ENCODE measurements around the gene RHOBTB3.

DNA sequence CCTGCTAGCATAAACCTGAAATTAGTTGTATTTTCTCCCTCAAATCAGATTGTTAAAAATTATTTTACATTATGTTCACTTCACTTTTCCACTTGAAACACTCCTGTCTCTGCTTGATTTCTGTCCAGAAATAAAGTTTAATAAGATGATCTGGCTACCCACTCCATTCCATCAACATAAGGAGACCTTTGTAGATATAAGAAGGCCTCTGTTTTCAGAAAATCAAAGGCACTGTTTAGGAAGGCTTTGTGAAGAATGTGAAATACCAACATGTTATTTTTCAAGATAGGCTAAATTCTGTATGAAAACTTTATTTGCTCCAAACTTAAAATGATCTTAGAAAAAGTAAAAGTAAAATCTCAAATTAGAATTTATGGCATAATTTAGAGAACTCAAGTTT is 15.1 kb downstream of the RHOBTB3 start:
- TF ChIP-seq, protein P1, sequence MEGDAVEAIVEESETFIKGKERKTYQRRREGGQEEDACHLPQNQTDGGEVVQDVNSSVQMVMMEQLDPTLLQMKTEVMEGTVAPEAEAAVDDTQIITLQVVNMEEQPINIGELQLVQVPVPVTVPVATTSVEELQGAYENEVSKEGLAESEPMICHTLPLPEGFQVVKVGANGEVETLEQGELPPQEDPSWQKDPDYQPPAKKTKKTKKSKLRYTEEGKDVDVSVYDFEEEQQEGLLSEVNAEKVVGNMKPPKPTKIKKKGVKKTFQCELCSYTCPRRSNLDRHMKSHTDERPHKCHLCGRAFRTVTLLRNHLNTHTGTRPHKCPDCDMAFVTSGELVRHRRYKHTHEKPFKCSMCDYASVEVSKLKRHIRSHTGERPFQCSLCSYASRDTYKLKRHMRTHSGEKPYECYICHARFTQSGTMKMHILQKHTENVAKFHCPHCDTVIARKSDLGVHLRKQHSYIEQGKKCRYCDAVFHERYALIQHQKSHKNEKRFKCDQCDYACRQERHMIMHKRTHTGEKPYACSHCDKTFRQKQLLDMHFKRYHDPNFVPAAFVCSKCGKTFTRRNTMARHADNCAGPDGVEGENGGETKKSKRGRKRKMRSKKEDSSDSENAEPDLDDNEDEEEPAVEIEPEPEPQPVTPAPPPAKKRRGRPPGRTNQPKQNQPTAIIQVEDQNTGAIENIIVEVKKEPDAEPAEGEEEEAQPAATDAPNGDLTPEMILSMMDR (IDR thresholded peaks at IDR 0.05; ENCODE audit: low read depth, low read length), result no peak
- TF ChIP-seq POLR2A (IDR thresholded peaks at IDR 0.05; ENCODE audit: extremely low read depth, insufficient read length), result no peak
- TF ChIP-seq, protein P2, sequence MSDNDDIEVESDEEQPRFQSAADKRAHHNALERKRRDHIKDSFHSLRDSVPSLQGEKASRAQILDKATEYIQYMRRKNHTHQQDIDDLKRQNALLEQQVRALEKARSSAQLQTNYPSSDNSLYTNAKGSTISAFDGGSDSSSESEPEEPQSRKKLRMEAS (IDR thresholded peaks at IDR 0.05; ENCODE audit: low read depth, low read length), result no peak

Data from NB4 (cell line).